ENCODE measurements around the gene CHRDL1. TPM values are rescaled to one million over a fixed set of nuclear protein-coding genes. Genes with fewer than 3 reads are reported as not detected.

Gene CHRDL1
- total RNA-seq, 1 experiment from 2014 or later: 0.47 TPM

DNA sequence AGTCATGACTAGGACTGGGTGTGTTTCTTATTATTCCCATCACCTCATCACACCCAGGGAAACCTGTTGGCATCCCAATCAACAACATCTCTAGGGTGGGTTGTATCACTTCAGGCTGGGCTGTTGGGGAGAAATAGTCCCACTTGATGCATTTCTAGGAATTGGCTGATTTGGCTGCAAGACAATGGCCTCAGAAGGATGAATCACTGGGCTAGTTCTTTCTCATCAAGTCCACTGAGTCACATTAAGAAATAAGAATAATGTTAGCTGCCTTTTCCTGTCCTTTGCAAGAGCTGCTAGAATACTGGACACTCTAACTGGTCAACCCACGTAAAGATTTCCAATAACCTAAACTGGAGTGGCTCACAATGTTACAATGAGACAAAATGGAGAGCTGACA, 104.2 kb downstream of the CHRDL1 start:
- intact Hi-C loops (cut with micrococcal nuclease): no loop called here
- Histone ChIP-seq H3K27ac (ENCODE audit: low read length) (no peak overlapping the region), H3K4me3 (ENCODE audit: low read length) (no peak overlapping the region), H3K4me1 (ENCODE audit: insufficient read depth, low read length) (no peaks in the 10 kb centered on the region), H3K4me2 (ENCODE audit: low read length) (no peak overlapping the region), H3K9ac (ENCODE audit: low read length) (no peak overlapping the region), H3F3A (ENCODE audit: low read length, unreplicated experiment) (no peaks in the 10 kb centered on the region), H3K36me3 (ENCODE audit: low read depth, low read length) (no peaks in the 10 kb centered on the region), H4K20me1 (ENCODE audit: low read length) (no peaks in the 10 kb centered on the region), H3K79me2 (ENCODE audit: low read length) (no peaks in the 10 kb centered on the region), H3K9me3 (ENCODE audit: low read length) (no peaks in the 10 kb centered on the region), H3K27me3 (ENCODE audit: low read length) (no peaks in the 10 kb centered on the region), H3K9me2 (replicated peaks; ENCODE audit: low read length) (no peaks in the 10 kb centered on the region), H2AFZ (ENCODE audit: low read length) (no peak overlapping the region)
- POLR2A ChIA-PET (ENCODE audit: unreplicated experiment): no interaction called here
- ATAC-seq: no peak
- TF ChIP-seq, protein P1, sequence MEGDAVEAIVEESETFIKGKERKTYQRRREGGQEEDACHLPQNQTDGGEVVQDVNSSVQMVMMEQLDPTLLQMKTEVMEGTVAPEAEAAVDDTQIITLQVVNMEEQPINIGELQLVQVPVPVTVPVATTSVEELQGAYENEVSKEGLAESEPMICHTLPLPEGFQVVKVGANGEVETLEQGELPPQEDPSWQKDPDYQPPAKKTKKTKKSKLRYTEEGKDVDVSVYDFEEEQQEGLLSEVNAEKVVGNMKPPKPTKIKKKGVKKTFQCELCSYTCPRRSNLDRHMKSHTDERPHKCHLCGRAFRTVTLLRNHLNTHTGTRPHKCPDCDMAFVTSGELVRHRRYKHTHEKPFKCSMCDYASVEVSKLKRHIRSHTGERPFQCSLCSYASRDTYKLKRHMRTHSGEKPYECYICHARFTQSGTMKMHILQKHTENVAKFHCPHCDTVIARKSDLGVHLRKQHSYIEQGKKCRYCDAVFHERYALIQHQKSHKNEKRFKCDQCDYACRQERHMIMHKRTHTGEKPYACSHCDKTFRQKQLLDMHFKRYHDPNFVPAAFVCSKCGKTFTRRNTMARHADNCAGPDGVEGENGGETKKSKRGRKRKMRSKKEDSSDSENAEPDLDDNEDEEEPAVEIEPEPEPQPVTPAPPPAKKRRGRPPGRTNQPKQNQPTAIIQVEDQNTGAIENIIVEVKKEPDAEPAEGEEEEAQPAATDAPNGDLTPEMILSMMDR (conservative IDR thresholded peaks at IDR 0.05; ENCODE audit: low read depth, low read length): no peak
- TF ChIP-seq EZH2 (IDR thresholded peaks at IDR 0.05; ENCODE audit: low read length, unreplicated experiment): no peak
- TF ChIP-seq EZH2phosphoT487 (IDR thresholded peaks at IDR 0.05; ENCODE audit: borderline replicate concordance, low read length): no peak
- CTCF ChIA-PET: no interaction called here
- no peak for DNase-seq
- BruUV-seq (replicated peaks): no TSS peak

DNA sequence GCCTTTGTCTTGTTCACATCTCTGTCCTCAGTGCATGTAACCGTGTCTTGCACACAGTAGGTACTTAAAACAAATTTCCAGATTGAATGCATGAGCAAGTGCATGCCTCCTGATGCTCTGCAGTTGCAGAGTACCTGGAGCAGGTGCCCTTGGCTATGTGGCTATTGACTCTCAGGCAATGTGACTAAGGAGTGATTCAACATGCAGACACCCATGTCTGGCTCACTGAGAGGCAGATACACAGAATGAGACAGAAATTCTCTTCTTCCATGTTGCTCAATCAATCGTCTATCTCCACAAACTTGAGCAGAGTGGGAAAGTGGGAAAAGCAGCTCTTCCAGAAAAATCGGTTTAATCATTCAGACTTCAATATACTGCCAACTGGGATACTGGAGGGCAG, 111.0 kb downstream of the CHRDL1 start:
- no peaks in the 10 kb centered on the region for H3K9me3 ChIP-seq (ENCODE audit: low read length)
- H3K9ac ChIP-seq (ENCODE audit: low read length): no peak overlapping the region
- no peak overlapping the region for H3K4me3 ChIP-seq (ENCODE audit: low read length)
- DNase-seq: peak; percentile 39
- no peaks in the 10 kb centered on the region for H3K4me1 ChIP-seq (ENCODE audit: insufficient read depth, low read length)
- no peak for TF ChIP-seq EZH2phosphoT487 (IDR thresholded peaks at IDR 0.05; ENCODE audit: borderline replicate concordance, low read length)
- TF ChIP-seq, protein P1 (conservative IDR thresholded peaks at IDR 0.05; ENCODE audit: low read depth, low read length): no peak
- TF ChIP-seq EZH2 (IDR thresholded peaks at IDR 0.05; ENCODE audit: low read length, unreplicated experiment): no peak
- CTCF ChIA-PET: no interaction called here
- H4K20me1 ChIP-seq (ENCODE audit: low read length): no peaks in the 10 kb centered on the region
- H3F3A ChIP-seq (ENCODE audit: low read length, unreplicated experiment): no peaks in the 10 kb centered on the region
- no peaks in the 10 kb centered on the region for H3K9me2 ChIP-seq (replicated peaks; ENCODE audit: low read length)
- no peak overlapping the region for H3K4me2 ChIP-seq (ENCODE audit: low read length)
- POLR2A ChIA-PET (ENCODE audit: unreplicated experiment): no interaction called here
- H3K27me3 ChIP-seq (ENCODE audit: low read length): no peaks in the 10 kb centered on the region
- intact Hi-C loops (cut with micrococcal nuclease): no loop called here
- H3K36me3 ChIP-seq (ENCODE audit: low read depth, low read length): no peaks in the 10 kb centered on the region
- H3K79me2 ChIP-seq (ENCODE audit: low read length): no peaks in the 10 kb centered on the region
- H3K27ac ChIP-seq (ENCODE audit: low read length): no peak overlapping the region
- no peak overlapping the region for H2AFZ ChIP-seq (ENCODE audit: low read length)
- BruUV-seq (replicated peaks): no TSS peak
- no peak for ATAC-seq

DNA sequence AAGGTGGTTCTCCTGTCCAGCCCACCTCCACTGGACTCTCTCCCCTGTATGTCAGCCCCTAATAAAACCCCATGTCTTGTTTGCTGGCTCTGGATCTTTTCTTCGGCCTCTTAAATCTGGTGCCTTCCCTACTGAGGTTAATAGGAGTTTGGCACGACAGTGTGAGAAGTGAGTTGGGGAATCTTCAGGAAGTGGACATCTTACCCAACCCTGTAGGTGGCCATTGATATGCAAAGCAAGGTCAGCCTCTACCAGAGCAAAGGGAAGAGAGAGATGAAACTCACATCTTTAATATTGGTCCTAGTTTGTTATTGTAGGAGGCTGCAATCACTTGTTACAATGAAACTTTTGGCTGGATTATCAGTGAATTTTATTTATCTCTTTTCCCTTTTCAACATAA, 111.7 kb downstream of the CHRDL1 start:
- Histone ChIP-seq H3K4me3 (ENCODE audit: low read length) (no peak overlapping the region), H3K9me3 (ENCODE audit: low read length) (no peaks in the 10 kb centered on the region), H3K4me2 (ENCODE audit: low read length) (no peak overlapping the region), H3F3A (ENCODE audit: low read length, unreplicated experiment) (no peaks in the 10 kb centered on the region), H3K27me3 (ENCODE audit: low read length) (no peaks in the 10 kb centered on the region), H3K4me1 (ENCODE audit: insufficient read depth, low read length) (no peaks in the 10 kb centered on the region), H3K27ac (ENCODE audit: low read length) (no peak overlapping the region), H3K9me2 (replicated peaks; ENCODE audit: low read length) (no peaks in the 10 kb centered on the region), H2AFZ (ENCODE audit: low read length) (no peak overlapping the region), H4K20me1 (ENCODE audit: low read length) (no peaks in the 10 kb centered on the region), H3K36me3 (ENCODE audit: low read depth, low read length) (no peaks in the 10 kb centered on the region), H3K79me2 (ENCODE audit: low read length) (no peaks in the 10 kb centered on the region), H3K9ac (ENCODE audit: low read length) (no peak overlapping the region)
- no TSS peak for BruUV-seq (replicated peaks)
- ATAC-seq: no peak
- intact Hi-C loops (cut with micrococcal nuclease): no loop called here
- ChIA-PET CTCF (no interaction called here), POLR2A (ENCODE audit: unreplicated experiment) (no interaction called here)
- no peak for TF ChIP-seq EZH2phosphoT487 (IDR thresholded peaks at IDR 0.05; ENCODE audit: borderline replicate concordance, low read length)
- no peak for TF ChIP-seq EZH2 (IDR thresholded peaks at IDR 0.05; ENCODE audit: low read length, unreplicated experiment)
- TF ChIP-seq, protein P1 (conservative IDR thresholded peaks at IDR 0.05; ENCODE audit: low read depth, low read length): no peak
- DNase-seq: no peak

All from PC-3 (cell line).